DOHH2 (cell line): ENCODE measurements around the gene SH2D4B.

ENCODE experiments used
- EZH2phosphoT487 ChIP-seq: fragments of 200-600 bp; sonication (generic); IDR thresholded peaks from 2 replicates; pipeline ENCODE4 v1.6.1; 2017; ENCODE audit warnings: borderline replicate concordance, mild to moderate bottlenecking, antibody characterized with exemption, low read length, moderate library complexity, mixed read lengths
- TF ChIP-seq, protein P1 (sequence below): fragments of 200-600 bp; sonication (generic); IDR thresholded peaks from one replicate; pipeline ENCODE4 v1.5.1; 2014; ENCODE audit warnings: antibody characterized with exemption, mild to moderate bottlenecking, low read depth, low read length; ENCODE audit not compliant: poor library complexity, severe bottlenecking

DNA sequence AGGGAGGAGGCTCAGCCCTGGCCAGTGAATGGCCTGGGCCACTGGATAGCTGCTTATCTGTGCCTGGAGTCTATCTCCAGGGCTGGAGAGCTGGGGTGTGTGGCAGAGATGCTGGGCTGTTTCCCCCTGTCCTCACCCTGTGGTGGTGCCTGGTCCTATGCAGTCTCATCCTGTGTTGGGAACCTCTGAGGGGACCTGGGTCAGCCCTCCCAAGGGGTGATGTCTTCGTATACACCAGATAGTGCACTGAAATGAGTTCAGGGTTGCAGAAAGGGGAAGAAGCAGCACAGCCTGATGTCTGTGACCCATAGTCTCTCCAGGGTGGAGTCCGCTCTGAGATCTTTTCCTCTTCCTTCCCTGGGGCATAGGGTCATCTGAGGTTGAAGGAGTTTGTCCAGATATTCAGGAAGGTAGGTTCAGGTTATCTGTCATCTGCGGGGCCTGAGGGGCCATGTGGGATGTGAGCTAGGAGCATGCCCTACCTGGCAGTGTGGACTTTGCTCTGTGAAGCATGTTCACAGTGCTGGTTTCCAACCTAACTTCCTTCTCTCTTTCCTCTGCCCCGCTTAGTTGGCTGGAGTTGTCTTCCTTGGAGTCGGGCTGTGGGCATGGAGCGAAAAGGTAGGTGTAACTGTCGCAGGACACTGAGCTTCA, 33.4 kb upstream of the SH2D4B start:
- TF ChIP-seq, protein P1, sequence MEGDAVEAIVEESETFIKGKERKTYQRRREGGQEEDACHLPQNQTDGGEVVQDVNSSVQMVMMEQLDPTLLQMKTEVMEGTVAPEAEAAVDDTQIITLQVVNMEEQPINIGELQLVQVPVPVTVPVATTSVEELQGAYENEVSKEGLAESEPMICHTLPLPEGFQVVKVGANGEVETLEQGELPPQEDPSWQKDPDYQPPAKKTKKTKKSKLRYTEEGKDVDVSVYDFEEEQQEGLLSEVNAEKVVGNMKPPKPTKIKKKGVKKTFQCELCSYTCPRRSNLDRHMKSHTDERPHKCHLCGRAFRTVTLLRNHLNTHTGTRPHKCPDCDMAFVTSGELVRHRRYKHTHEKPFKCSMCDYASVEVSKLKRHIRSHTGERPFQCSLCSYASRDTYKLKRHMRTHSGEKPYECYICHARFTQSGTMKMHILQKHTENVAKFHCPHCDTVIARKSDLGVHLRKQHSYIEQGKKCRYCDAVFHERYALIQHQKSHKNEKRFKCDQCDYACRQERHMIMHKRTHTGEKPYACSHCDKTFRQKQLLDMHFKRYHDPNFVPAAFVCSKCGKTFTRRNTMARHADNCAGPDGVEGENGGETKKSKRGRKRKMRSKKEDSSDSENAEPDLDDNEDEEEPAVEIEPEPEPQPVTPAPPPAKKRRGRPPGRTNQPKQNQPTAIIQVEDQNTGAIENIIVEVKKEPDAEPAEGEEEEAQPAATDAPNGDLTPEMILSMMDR: no peak
- no peak for TF ChIP-seq EZH2phosphoT487
